HEK293 (cell line): ENCODE results near the gene RAB44.

Source experiments
- BCL11A ChIP-seq: fragments of 450-650 bp; formaldehyde crosslinking; IDR thresholded peaks from 2 replicates; pipeline ENCODE4 v1.5.1; 2016; ENCODE audit warnings: low read depth, missing biosample characterization, missing genetic modification characterization
- GLIS1 ChIP-seq: fragments of 450-650 bp; formaldehyde crosslinking; IDR thresholded peaks from 2 replicates; pipeline ENCODE4 v1.5.1; 2016; ENCODE audit warnings: missing biosample characterization, missing genetic modification characterization
- HOXA7 ChIP-seq: sonication (generic); formaldehyde crosslinking; IDR thresholded peaks from 2 replicates; pipeline ENCODE4 v1.8.1; 2022; ENCODE audit warnings: missing genetic modification reagents, borderline replicate concordance
- SCRT2 ChIP-seq: fragments of 450-650 bp; formaldehyde crosslinking; IDR thresholded peaks from 2 replicates; pipeline ENCODE4 v1.5.1; 2016; ENCODE audit warnings: missing biosample characterization, missing genetic modification characterization
- TCF7L2 ChIP-seq: IDR thresholded peaks from 2 replicates; pipeline ENCODE4 v1.6.1; 2011; ENCODE audit warnings: low read depth, mild to moderate bottlenecking, inconsistent platforms, low read length, moderate library complexity, borderline replicate concordance
- YY1 ChIP-seq: fragments of 450-650 bp; formaldehyde crosslinking; IDR thresholded peaks from 2 replicates; pipeline ENCODE4 v1.5.1; 2018; ENCODE audit warnings: missing biosample characterization, missing genetic modification characterization
- ZBTB21 ChIP-seq: fragments of 450-650 bp; formaldehyde crosslinking; IDR thresholded peaks from 2 replicates; pipeline ENCODE4 v1.5.1; 2017; ENCODE audit warnings: missing biosample characterization, missing genetic modification characterization
- ZBTB8A ChIP-seq: fragments of 450-650 bp; formaldehyde crosslinking; IDR thresholded peaks from 2 replicates; pipeline ENCODE4 v1.5.1; 2016; ENCODE audit warnings: missing biosample characterization, missing genetic modification characterization
- ZNF121 ChIP-seq: fragments of 450-650 bp; formaldehyde crosslinking; IDR thresholded peaks from 2 replicates; pipeline ENCODE4 v1.5.1; 2016; ENCODE audit warnings: missing biosample characterization, missing genetic modification characterization
- ZNF558 ChIP-seq: fragments of 450-650 bp; formaldehyde crosslinking; IDR thresholded peaks from 2 replicates; pipeline ENCODE4 v1.5.1; 2016; ENCODE audit warnings: missing biosample characterization, missing genetic modification characterization
- ZSCAN16 ChIP-seq: fragments of 450-650 bp; formaldehyde crosslinking; IDR thresholded peaks from 2 replicates; pipeline ENCODE4 v1.5.1; 2016; ENCODE audit warnings: missing biosample characterization, missing genetic modification characterization
- TF ChIP-seq, protein P1 (sequence below): fragments of 450-650 bp; formaldehyde crosslinking; IDR thresholded peaks from 2 replicates; pipeline ENCODE4 v1.5.1; 2016; ENCODE audit warnings: missing biosample characterization, missing genetic modification characterization
- TF ChIP-seq, protein P2 (sequence below): fragments of 450-650 bp; formaldehyde crosslinking; IDR thresholded peaks from 2 replicates; pipeline ENCODE4 v1.5.1; 2016; ENCODE audit warnings: missing biosample characterization, missing genetic modification characterization
- TF ChIP-seq, protein P3 (sequence below): fragments of 450-650 bp; formaldehyde crosslinking; IDR thresholded peaks from 2 replicates; pipeline ENCODE4 v1.5.1; 2016; ENCODE audit warnings: missing biosample characterization, missing genetic modification characterization, low read depth

DNA sequence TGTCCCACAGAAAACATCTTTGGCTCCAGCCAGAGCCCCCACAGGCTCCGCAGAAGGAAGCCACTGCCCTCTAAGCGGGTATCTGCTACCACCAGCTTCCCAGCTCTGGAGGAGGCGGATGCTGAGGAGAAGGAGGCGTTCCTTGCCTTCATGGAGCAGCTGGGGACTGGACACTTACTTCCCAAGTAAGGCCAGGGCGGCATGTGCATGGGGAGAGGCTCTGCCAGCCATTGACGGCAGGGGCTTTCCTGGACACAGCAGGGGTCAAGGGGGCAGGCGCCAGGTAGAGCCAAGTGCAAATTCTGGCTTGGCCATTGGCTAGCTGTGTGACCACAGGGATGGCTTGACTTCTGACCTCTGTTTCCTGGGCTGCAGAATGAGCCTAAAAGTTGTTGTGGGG, 17.8 kb downstream of the RAB44 start:
- TF ChIP-seq ZBTB8A (tag by site-specific recombination) (no peak), ZNF558 (tag by site-specific recombination) (no peak), SCRT2 (tag by site-specific recombination) (no peak), TCF7L2 (no peak), ZSCAN16 (tag by site-specific recombination) (no peak), ZNF121 (tag by site-specific recombination) (no peak), ZBTB21 (no peak), BCL11A (no peak), YY1 (no peak), GLIS1 (no peak), HOXA7 (CRISPR knock-in tag) (no peak)
- TF ChIP-seq, protein P1, sequence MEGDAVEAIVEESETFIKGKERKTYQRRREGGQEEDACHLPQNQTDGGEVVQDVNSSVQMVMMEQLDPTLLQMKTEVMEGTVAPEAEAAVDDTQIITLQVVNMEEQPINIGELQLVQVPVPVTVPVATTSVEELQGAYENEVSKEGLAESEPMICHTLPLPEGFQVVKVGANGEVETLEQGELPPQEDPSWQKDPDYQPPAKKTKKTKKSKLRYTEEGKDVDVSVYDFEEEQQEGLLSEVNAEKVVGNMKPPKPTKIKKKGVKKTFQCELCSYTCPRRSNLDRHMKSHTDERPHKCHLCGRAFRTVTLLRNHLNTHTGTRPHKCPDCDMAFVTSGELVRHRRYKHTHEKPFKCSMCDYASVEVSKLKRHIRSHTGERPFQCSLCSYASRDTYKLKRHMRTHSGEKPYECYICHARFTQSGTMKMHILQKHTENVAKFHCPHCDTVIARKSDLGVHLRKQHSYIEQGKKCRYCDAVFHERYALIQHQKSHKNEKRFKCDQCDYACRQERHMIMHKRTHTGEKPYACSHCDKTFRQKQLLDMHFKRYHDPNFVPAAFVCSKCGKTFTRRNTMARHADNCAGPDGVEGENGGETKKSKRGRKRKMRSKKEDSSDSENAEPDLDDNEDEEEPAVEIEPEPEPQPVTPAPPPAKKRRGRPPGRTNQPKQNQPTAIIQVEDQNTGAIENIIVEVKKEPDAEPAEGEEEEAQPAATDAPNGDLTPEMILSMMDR (tag by site-specific recombination) = no peak
- TF ChIP-seq, protein P2, sequence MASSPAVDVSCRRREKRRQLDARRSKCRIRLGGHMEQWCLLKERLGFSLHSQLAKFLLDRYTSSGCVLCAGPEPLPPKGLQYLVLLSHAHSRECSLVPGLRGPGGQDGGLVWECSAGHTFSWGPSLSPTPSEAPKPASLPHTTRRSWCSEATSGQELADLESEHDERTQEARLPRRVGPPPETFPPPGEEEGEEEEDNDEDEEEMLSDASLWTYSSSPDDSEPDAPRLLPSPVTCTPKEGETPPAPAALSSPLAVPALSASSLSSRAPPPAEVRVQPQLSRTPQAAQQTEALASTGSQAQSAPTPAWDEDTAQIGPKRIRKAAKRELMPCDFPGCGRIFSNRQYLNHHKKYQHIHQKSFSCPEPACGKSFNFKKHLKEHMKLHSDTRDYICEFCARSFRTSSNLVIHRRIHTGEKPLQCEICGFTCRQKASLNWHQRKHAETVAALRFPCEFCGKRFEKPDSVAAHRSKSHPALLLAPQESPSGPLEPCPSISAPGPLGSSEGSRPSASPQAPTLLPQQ = no peak
- TF ChIP-seq, protein P3, sequence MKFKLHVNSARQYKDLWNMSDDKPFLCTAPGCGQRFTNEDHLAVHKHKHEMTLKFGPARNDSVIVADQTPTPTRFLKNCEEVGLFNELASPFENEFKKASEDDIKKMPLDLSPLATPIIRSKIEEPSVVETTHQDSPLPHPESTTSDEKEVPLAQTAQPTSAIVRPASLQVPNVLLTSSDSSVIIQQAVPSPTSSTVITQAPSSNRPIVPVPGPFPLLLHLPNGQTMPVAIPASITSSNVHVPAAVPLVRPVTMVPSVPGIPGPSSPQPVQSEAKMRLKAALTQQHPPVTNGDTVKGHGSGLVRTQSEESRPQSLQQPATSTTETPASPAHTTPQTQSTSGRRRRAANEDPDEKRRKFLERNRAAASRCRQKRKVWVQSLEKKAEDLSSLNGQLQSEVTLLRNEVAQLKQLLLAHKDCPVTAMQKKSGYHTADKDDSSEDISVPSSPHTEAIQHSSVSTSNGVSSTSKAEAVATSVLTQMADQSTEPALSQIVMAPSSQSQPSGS (tag by site-specific recombination) = no peak
